HG03432 (cell line): ENCODE data around the gene CTU1.

Experiments used
- ATAC-seq: cut with Tn5 transposase; IDR thresholded peaks from one replicate; pipeline ENCODE4 v1.9.1; 2021; ENCODE audit warnings: mild to moderate bottlenecking, moderate library complexity; ENCODE audit not compliant: unreplicated experiment

CTU1 gene

DNA sequence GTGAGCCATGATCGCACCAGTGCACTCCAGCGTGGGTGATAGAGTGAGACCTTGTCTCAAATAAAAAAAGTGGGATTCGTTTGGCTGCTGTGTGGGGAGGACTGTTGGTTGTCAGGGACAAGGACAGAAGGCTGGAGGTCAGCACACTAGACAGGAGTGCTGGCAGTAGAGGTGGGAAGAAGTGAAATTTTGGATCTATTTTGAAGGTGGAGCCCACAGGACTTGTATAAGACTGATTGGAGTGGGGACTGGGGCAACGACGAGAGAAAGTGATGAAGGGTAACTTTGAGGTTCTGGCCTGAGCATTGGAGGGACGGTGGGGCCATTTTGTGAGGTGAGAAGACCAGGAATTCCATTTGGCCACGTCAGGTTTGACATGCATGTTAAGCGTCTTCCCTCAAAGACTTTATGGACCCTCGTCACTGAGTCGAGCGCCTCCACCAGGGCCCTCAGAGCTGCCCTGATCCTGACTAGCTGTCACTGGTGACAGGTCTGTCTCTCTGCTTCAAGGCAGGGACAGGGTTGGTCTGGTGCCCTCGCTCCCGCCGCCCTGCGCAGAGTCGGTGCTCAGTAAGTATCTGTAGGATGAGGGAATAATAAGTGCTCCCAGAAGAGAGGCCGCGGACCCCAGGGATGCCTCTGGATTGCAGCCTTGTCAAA lies 673 bp downstream of the CTU1 start:
- no peak for ATAC-seq

DNA sequence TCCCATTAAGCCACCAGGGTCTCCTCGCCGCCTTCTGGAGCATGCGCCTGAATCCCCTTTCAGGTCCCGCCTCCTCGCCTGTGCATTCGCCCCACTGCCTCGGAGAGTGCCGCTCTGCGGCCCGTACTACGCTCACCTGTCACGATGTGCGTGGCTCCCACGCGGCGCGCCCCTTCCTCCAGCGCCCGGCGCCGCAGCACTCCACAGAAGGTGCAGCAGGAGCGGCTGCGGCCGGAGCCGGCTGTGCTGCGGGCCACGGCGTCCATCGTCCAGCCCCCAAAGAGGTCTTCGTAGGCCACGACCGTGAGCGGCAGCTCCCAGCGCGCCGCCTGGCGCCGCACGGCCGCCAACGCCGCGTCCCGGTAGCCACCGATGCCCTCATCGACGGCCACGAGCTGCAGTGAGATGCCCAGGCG lies 4.3 kb downstream of the CTU1 start:
- ATAC-seq: no peak

DNA sequence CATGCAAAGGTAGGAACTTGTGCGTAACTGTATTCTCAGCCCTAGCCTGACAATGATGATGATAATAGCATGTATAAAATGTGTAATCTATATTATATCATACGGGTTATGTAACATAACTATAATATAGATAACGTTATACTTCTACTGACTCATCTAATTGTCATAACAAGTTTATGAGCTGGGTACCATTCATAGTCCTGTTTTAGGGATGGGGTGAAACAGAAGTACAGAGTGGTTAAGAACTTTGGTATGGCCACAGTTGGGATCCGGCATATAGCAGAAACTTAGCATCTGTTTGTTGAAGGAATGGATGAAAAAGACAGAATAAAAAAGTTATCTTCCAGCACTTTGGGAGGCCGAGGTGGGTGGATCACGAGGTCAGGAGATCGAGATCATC lies 5.2 kb downstream of the CTU1 start:
- ATAC-seq: no peak

DNA sequence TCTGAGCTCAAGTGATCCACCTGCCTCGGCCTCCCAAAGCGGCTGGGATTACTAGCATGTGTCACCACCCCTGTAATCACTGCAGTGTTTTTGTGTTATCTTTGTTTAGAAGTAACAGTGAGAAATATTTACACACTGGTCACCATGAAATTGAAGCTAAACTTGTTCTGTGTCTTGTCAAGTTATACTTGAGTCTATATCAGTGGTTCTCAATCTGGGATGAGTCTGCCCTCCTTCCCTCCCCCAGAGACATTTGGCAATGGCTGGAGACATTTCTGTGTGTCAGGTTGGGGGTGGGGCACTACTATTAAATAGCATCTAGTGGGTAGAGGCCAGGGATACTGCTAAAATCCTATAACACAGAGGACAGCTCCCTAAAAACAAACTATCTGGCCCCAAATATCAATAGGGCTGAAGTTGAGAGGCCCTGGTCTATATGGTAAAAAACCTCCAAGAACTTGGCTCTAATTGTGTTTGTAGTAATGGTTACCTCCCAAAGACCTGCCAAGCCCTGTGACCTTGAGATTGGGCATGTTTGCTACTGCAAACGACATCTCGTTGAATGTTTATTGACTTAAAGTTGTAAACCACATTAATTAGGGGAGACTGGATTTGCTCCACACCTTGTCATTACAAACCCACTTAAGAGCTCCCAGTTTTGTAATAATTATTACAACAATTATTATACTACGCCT lies 6.9 kb downstream of the CTU1 start:
- no peak for ATAC-seq

DNA sequence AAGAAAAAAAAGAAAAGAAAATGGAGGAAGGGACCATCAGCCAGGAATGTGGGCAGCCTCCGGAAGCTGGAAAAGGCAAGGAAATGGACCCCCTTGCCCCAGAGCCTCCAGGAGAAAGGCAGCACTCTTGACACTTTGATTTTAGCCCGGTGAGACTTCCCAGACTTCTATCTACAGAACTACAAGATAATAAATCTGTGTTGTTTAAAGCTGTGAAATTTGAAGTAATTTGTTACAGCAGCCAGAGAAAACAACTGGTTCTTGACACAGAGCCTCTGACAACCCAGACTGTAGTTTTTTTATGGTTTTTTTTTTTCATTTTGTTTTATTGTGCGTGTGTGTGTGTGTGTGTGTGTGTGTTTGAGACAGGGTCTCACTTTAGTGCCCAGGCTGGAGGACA lies 7.6 kb downstream of the CTU1 start:
- ATAC-seq: no peak

DNA sequence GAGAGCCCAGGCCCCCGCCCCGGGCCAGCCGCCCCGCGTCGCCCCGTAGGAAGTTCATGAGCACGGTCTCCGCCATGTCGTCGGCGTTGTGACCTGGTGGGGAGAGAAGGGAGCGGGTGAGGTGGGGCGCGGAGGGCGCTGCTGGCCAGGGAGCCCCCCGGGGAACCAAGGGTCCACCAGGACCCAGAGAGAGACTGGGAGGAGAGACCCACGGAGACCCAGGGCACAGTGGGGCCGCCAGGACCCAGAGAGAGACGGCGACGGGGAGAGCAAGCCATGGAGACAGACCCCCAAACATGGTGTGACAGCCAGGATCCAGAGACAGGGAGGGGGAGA lies 9.2 kb downstream of the CTU1 start:
- ATAC-seq: no peak

DNA sequence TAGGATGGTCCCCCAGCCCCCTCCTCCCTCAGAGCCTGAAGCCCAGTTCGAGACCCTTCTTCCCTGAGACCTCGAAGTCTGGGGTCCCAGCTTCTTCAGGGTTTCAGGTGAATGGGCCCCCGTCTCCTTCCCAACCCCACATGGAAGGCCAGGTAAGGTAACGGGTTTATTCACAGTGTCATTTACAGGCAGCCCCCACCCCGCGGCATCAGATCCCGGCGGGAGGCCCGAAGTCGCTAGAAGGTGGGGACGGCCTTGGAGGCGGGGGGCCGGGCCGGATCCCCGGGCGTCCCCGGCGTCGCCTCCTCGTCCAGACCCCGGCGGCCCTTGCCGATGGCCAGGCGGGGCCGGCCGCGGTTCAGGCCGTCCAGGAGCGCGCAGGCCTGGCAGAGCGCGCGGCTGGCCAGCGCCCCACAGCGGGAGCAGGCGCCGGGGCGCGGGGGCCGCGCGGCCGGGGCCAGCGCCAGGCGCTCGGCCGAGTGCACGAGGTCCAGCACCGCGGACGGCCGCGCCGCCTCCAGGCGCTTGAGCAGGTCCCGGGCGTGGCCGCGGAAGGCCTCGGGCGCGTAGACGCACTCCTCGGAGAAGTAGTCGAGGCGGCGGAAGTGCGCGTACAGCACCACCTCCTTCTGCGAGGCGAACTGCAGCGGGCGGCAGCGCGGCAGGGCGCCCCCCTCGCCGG lies 9.7 kb downstream of the CTU1 start:
- no peak for ATAC-seq

DNA sequence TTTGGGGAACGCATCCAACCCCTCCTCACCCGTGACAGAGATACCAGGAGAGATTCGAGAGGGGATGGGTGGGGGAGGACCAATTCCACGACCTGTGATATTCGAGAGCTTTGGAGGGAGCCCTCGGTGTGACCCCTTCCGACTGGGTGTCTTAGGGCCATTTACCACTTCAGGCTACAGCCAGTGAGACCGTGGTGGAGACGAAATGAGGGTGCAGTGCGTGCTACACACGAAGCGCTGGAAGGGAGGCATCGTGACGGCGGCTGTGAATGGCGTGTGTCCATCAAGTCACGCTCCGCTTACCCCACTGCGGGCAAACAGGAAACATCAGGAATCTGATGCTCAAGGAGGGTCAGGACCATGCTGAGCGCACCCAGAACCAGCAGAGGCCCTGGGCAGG lies 10.4 kb downstream of the CTU1 start:
- no peak for ATAC-seq

DNA sequence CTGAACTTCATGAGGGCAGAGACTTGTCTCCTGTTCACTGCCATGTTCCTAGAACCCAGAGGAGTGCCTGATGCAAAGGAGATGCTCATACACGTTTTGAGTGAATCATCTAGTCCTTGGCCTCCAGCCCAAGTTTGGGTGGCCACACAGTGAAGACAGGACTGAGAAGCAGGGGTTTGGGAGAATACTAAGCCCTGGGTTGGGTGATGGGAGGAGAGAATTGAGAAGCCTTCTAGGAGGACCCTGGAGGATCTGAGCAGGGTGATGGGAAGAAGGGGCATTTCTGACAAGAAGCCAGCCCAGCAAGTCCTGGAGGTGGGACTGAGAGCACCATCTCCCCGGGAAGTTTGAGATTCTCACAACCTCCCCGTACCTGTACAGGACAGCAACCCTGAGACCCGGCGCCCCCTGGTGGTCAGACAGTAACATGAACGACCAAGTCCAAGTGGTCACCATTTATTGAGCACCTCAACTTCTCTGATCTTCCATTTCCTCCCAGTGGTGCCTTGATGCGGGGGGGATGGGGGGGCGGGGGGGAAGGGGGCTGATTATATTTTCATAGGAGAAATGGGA lies 11.0 kb downstream of the CTU1 start:
- ATAC-seq: no peak

DNA sequence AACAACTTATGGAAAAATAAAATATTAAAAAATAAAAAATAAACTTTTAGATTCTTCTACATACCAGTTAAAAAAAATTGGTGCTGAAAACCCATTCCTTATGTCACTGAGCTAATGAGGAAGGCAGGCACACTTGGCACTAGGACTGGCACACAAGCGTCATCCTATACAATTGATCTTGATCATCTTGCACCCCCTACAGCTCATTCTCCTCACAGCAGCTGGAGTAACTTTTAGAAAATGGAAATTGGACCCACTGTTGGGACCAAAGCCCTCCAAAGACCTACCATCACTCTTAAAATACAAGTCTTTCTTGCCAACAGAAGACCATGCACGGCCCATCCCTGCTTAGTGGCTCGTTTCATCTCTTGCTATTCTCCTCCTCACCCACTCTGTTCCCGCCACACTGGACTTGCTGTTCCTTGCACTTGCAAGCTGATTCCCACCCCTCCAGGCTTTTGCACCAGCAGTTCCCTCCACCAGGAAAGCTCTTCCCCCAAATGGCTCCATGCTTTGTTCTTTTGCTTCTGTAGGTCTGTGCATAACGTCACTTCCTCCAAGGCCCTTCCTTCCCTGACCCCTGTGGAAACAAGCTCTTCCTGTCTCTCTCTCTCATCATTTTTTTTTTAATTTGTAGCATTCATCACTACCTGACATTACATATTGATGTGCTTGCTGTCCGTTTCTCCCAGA lies 11.6 kb downstream of the CTU1 start:
- ATAC-seq: no peak

DNA sequence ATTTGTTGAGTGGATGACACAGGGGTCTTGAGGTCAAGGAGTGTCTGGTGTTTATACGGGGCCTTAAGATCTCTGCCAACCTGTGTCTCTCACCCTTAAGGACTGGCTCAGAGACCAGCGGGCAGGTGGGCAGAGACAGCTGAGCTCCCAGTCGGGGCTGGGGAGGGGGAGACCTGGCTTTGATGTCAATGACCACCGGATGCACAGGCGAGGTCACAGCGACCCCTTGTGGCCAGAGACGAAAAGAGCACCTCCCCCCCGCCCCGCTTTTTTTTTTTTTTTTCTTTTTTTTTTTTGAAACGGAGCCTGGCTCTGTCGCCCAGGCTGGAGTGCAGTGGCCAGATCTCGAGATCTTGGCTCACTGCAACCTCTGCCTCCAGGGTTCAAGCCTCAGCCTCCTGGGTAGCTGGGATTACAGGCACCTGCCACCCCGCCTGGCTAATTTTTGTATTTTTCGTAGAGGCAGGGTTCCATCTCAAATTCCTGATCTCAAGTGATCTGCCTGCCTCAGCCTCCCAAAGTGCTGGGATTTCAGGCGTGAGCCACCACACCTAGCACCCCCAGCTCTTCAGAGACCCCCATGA lies 13.4 kb downstream of the CTU1 start:
- no peak for ATAC-seq

DNA sequence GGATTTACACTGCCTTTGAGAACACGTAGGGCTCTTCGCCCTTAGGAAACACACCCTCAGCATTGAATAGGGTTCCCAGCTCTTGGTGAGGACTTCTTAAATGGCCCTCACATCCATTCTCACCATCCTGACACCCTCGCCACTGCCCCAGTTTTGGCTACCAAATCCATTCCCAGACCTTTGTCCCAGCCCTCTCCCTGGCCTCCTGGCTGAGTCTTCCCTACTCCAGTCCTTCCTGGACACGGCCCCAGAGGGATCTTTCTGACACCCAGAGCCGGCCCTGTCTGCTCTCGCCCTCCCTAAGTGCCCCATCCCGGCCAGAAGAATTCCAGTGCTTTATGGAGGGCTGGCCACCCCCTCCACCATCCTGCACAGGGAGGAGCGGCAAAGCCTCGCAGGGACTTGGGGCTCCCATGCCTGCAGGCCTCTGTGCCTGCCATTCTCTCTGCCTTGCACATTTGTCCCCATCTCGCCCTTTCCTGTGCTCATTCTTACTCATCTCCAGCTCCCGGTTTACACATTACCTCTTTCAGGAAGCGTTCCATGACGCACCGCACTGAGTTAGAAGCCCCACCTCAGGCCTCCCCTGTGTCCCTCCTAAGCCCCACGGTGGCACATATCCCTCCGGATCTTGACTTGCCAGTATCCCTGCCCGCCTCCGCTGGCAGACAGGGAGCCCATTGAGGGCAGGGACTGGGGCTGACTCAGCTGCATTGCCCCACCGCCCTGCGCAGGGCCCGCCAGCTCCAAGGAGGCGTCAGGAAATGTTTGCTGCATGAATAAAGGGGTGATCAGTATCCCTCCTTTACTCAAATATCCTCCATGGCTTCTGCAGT lies 14.5 kb downstream of the CTU1 start:
- no peak for ATAC-seq

DNA sequence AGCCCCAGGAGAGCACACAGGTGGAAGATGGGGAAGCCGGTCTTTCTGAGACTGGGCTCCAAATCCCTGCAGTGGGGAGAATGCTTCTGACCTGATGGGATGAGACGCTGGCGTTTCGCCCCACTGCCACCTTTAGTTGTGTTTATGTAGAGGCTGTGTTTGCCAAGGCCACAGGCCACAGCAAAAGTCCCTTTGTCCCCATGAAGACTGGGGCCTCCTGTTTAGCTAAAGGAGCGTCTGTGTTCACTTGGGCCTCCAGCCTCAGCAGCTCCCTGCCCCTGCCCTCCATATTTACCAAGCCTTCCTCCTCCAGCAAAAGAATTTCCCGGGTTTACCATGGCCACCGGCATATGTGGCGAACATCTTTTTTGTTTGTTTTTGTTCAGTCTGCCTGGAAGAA lies 15.1 kb downstream of the CTU1 start:
- no peak for ATAC-seq

DNA sequence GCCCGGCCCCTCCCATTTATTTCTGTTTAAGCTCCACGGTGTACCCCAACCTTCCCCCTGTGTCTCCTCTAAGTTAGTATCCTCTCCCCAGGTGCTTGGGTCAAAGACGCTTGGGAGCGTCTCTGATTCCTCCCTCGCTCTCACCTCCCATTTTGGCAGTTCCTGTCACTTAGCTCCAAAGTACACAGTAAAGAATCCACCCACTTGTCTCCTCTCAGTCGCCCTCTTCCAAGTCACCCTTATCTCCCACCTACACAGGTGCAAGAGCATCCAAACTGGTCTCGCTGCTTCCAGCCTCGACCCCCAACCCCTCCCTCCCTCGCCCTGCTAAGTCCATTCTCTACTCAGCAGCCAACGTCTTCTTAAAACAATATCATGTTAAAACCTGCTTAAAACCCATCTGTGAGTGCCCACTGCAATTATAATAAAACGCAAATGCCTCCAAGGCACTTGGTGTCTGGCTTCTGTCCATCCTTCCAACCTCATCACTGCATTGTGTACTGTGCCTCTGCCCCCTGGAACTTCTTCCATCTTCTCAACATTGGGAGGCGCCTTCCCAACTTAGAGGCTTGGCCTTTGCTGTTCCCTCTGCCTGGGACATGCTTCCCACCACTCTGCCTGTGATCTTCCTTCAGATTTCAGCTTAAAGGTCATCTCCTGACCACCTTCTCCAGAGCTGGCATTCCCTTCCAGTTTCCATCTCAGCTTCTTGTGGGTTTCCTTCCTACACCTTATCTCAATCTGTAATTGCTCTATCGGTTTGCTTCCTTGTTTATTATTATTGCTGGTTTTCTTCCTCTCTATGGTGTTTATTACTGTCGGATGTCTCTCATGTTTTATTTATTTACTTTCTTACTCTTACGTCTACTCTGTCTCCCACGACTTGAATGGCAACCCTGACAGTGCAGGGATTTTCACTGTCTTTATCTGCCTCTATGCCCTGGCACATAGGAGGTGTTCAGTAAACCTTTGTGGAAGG lies 16.0 kb downstream of the CTU1 start:
- ATAC-seq: no peak

DNA sequence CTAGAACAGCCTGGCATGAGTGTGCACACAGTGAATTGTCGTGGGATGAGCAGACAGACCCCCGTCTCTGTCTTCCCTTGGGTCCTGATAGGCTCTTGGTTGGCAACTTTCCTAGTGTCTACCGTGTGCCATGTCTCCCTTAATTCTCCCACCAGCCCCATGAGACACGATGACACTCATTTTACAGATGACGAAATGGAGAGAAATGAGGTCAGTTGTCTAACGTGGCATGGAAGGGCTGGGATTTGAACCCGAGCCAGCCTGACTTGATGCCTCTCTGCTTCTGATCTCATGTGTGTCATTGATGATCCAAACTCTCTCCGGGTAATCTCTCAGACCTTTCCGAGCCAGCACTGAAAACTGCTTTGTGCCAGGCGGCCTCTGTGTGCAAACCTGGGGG lies 17.1 kb downstream of the CTU1 start:
- no peak for ATAC-seq

DNA sequence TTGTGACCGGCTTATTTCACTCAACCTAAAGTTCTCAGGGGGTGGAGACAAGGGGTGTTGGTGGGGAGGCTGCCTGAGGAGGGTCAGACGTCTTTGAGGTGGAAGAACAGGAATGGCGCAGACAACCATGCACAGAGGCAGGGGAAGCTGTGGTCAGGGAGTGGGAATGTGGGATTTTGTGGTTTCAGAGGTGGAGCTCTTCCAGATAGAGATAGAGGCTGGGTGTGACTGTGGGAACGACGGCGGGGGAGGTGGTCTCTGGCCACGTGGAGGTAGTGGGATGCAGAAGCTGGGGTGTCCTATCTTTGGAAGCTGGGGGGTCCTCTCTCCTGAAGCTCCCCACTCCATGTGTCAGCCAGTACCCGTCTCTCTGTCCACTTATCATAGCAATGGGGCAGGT lies 17.7 kb downstream of the CTU1 start:
- ATAC-seq: no peak

DNA sequence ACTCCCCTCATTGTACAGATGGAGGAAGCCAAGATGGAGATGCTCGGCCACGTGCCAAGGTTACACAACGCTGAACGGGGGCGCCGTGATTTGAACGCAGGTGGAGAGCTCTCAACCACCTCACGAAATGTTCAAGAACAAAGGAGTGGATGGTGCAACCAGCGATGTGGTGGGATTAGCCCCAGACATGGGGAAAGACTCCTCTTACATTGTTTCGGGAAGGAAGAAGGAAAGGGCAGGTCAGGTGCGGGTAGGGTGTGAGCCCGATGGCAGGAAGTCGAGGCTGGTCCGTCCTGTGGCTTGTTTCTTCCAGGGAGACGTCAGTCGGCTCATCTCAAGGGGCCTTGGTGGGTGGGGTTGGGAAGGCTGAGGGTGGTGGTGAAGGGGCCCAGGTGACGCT lies 18.4 kb downstream of the CTU1 start:
- ATAC-seq: no peak

DNA sequence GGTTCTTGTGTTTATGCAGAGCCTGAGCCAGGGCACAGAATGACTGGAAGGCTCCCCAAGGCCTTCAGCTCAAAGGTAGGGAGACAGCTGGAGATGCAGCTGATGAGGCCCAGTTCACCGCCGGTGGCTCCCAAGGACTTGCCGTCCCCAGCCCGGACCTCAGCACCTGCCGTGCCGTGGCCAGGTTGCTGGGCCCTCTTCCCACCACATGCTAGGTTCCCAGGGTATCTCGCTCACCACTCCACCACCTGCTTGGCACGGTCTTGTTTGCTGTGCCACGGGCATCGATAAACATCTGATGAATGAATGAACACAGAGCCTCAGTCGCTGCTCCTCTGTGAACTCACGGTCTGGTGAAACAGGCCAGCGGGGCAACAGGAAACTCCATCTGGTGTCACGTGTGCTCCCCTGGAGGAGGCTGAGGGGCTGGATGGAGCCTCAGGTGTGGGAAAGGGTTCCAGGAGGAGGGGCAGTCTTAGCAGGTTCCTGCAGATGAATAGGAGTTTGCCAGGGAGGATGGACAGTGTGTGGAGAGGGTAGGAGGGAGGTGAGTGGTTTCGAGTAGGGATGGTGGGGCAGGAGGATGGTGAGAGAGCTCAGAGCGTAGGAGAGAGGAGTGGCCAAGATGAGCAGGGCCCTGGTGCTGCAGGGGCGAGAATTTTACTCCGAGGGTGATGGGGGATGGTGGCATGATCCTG lies 21.9 kb downstream of the CTU1 start:
- no peak for ATAC-seq

DNA sequence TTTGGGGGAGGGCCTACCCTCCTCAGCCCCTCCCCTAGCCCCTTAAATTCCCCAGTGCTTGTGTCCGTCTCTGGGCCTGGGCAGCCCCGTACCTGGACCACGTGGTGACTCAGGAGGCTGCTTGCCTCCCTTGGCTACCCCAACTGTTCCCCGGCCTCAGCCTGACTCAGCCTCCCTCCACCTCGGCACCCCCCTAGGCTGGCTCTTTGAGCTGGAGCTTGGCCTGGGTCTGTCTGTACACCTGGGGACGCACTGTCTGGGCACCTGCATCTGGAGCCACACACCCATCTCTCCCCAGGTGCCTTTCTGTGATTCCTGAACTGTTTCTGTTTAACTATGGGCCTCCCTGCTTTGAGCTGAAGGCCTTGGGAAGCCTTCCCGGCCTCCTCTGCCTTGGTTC lies 23.7 kb downstream of the CTU1 start:
- ATAC-seq: no peak
